Muscle of arm (tissue), 14 donors: Measurements from ENCODE around the gene EEF2KMT. TPM values are rescaled to one million over a fixed set of nuclear protein-coding genes. Genes with fewer than 3 reads are reported as not detected.
"Not testable (repeated sequence)": the region's sequence is repeated elsewhere in the genome, so short reads cannot be mapped to it uniquely, and the experiment has no call there.

ENCODE experiments used
- DNase-seq: peaks from one replicate; pipeline ENCODE4 v3.0.0-alpha.2; 2013
- long read RNA-seq, 11 donors: transcript quantifications; one replicate each; lab custom pipeline, GENCODE V29; 2026
- polyA plus RNA-seq, 12 donors: library from polyadenylated mRNA; unstranded; fragments of 120-200 nt; gene quantifications; one replicate each; pipeline ENCODE4 v1.2.1, GENCODE V29; 2013; ENCODE audit not compliant: insufficient read length in 12 of 12

EEF2KMT gene, protein sequence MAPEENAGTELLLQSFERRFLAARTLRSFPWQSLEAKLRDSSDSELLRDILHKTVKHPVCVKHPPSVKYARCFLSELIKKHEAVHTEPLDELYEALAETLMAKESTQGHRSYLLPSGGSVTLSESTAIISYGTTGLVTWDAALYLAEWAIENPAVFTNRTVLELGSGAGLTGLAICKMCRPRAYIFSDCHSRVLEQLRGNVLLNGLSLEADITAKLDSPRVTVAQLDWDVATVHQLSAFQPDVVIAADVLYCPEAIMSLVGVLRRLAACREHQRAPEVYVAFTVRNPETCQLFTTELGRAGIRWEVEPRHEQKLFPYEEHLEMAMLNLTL
- polyA plus RNA-seq, result 10 to 100 TPM in 5 of 12 donors, 1 to 10 TPM in 5, not detected in 2; 8.8 to 12.1 (median 10.2) TPM
- long read RNA-seq, donor 1, partial matches to known transcripts, result 27 of 37 reads
- long read RNA-seq, donor 1, other reads (novel, unspliced or antisense), result 9 of 37 reads
- long read RNA-seq, donor 2, transcript EEF2KMT-201 (8 exons, 2,390 nt), result major isoform, 6 of 8 reads
- long read RNA-seq, donor 2, partial matches to known transcripts, result 0 of 8 reads
- long read RNA-seq, donor 2, other reads (novel, unspliced or antisense), result 0 of 8 reads
- long read RNA-seq, donor 3, partial matches to known transcripts, result 0 of 2 reads
- long read RNA-seq, donor 3, other reads (novel, unspliced or antisense), result 0 of 2 reads
- long read RNA-seq, donor 4, partial matches to known transcripts, result 5 of 6 reads
- long read RNA-seq, donor 4, other reads (novel, unspliced or antisense), result 0 of 6 reads
- long read RNA-seq, donor 5, partial matches to known transcripts, result 0 of 7 reads
- long read RNA-seq, donor 5, other reads (novel, unspliced or antisense), result 0 of 7 reads
- long read RNA-seq, donor 6, partial matches to known transcripts, result 0 of 5 reads
- long read RNA-seq, donor 6, other reads (novel, unspliced or antisense), result 0 of 5 reads
- long read RNA-seq, donor 7, partial matches to known transcripts, result 0 of 5 reads
- long read RNA-seq, donor 7, other reads (novel, unspliced or antisense), result 0 of 5 reads
- long read RNA-seq, donor 8, partial matches to known transcripts, result 0 of 6 reads
- long read RNA-seq, donor 8, other reads (novel, unspliced or antisense), result 0 of 6 reads
- long read RNA-seq, donor 9, partial matches to known transcripts, result 5 of 7 reads
- long read RNA-seq, donor 9, other reads (novel, unspliced or antisense), result 0 of 7 reads
- long read RNA-seq, donor 10, partial matches to known transcripts, result 0 of 2 reads
- long read RNA-seq, donor 10, other reads (novel, unspliced or antisense), result 0 of 2 reads
- long read RNA-seq, donor 11, partial matches to known transcripts, result 0 of 8 reads
- long read RNA-seq, donor 11, other reads (novel, unspliced or antisense), result 0 of 8 reads

DNA sequence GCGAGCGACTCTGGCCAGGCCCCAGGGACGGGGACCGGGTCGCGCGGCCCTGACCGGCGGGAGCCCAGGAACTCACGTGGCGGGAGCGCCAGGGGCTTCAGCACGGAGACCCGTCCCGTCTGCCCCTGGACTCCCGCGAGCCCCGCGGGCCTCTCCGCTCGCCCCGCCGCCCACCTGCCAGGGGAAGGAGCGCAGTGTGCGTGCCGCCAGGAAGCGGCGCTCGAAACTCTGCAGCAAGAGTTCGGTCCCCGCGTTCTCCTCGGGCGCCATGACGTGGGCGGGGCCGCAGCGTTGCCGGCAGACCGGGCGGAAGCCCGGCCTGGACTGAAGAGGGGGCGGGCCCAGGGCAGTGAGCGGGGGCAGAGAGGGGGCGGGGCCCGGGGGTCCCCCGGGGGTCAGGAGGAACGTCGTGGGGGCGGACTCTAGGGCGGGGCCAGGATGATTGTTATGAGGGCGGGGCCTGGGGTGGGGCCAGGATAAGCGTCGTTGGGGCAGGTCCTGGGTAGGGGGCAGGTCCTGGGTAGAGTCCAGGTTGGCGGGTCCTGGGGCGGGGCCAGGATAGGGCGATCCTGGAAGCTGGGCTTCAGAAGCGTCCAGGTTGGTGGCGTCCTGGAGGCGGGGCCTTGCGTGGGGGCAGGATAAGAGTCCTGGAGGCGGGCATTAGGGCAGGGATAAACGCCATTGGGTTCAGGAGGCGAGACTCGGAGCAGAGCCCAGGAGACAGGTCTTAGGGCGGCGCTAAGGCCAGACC lies at the start of gene EEF2KMT:
EEF2KMT (minus strand) TSS at position 326 of the 751 bp plus-strand sequence; CDS start at position 270, 56 bp downstream.
- peak; percentile 98 for DNase-seq

- not testable (repeated sequence) for DNase-seq
Measured at GRCh38 chr16:5144621-5144956, 47.0 kb upstream of the EEF2KMT start.

DNA sequence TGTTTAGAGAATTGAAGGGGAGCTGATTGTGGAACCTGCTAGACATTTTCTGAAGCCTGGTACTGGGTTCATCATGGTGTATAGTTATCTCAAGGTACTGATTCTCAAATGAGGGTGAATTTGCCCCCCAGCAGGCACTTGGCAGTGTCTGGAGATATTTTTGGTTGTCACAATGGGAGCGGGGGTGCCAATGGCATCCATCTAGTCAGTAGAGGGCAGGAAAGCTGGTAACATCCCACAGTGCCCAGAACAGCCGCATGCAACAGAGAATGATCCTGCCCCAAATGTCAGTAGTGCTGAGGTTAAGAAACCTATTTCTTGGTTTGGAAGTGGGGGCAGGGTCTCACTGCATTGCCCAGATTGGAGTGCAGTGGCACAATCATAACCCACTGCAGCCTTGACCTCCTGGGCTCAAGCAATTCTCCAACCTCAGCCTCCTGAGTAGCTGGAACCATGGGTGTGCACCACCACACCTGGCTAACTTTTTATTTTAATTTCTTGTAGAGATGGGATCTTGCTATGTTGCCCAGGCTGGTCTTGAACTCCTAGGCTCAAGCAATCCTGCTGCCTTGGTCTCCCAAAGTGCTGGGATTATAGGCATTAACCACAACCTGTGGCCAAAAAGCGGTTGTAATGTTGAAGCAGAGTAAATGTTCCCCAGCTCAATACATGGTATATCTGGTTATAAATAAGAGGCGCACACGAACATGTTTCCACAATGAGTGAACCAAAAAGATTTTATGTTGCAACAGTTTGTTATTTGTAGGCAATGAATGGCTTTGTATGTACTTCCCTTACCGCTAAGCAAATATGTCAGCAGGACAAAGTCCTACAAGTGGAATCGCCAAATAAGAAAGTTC lies 46.4 kb upstream of the EEF2KMT start:
- DNase-seq, result no peak

DNA sequence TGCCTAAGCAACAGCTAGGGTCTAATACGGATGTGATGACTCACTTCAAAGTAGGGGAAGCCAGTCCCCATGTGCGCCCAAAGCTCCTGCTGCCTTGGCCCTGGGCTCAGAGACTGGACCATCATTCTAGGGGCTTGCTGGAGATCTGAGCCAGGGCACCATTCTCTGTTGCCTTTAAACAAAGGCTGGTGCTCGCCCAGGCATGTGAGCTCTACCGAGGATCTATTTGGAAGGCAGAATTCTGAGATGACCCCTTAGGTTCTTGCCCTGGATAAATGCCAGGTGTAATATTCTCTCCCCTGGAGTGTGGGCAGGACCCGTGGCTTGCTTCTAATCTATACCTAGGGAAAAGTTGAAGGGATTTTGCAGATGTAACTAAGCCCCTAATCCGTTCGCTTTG lies 42.6 kb upstream of the EEF2KMT start:
- not testable (repeated sequence) for DNase-seq

DNA sequence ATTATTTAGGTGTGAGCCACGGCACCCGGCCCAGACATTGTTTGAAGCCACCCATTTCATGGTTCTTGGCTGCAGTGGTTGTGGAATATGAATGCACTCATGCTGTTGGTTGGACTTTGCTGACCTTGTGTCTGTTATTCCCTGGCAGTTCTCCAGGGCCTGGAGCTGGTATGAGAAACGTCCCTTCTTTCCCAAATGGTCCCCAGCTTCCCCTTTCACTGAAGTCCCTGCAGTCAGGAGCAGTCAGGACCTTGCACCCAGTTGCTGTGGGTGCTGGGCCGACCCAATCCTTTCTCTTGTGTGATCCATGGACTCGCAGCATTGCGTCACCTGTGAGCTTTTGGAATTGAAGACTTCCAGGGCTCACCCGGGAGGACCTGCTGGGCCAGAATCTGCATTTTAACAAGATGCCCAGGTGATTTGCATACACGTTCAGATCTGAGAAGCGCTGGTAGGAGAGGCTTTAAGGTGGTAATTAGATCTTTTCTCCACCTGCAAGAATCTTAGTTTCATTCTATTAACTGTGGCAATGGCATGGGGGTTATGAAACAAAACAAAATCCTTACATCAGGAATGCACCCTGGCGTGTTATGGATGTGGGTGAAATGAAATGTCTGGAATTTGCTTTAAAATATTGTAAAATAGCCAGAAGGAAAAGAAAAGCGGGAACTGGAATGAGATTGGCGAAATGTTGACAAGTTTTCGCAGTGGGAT lies 37.3 kb upstream of the EEF2KMT start:
- not testable (repeated sequence) for DNase-seq

GRCh38 chr16:5132915-5133600 lies 35.5 kb upstream of the EEF2KMT start:
- DNase-seq, result not testable (repeated sequence)

DNA sequence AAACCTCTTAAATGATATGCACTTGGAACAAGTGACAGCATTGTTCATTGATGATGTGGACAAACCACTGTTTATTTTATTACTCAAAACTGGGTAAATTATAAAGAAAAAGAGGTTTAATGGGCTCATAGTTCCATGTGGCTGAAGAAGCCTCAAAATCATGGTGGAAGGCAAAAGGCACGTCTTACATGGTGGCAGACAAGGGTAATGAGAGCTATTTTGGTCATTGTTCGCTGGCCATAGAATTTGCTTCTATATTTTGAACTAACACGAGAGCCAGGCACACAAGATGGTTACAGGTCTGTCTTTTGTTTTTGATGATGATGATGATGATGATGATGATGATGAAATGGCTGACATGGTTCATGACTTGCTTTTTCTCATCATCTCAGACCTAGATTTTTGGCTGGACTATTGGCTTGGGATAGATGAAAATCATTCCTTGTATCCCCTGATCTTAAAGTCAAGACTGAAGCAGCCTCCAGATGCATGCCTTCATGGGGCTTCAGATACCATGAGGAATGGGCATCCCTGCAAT lies 33.9 kb upstream of the EEF2KMT start:
- not testable (repeated sequence) for DNase-seq

DNA sequence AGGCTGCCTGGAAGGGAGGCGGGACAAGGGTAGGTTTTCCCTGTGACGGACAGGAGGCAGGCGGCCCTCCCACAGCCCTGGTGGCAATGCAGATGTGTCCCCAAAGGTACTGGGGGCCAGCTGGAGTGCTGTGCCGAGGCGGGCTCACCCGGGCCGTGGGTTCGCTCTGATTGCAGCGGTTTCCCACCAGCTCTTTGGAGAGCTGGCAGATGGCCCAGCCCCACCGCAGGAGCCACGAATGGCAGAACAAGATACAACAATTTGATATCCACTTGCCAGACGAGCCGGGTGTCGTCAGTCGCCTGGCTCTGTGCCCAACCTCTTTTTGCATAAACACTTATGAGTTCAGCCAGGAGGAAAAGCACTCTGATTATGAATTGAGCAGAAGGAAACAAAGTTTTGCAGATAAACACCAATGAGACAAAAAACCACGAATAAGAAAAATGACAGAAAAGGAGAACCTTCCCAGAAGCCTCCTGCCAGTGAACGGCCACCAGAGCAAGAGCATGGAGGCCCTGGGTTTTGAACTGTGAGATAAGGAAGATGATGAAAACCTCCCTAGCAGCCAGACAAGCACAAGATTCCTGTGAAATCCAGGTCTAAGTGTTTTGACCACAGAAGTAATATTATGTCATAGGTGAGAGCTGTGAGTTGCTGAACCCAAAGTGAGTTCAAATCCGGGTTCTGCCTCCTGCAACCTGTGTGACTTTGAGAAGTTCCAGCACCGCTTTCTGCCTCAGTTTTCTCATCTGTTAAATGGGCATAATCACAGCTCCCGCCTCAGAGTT lies 19.9 kb upstream of the EEF2KMT start:
- peak; percentile 19 for DNase-seq

DNA sequence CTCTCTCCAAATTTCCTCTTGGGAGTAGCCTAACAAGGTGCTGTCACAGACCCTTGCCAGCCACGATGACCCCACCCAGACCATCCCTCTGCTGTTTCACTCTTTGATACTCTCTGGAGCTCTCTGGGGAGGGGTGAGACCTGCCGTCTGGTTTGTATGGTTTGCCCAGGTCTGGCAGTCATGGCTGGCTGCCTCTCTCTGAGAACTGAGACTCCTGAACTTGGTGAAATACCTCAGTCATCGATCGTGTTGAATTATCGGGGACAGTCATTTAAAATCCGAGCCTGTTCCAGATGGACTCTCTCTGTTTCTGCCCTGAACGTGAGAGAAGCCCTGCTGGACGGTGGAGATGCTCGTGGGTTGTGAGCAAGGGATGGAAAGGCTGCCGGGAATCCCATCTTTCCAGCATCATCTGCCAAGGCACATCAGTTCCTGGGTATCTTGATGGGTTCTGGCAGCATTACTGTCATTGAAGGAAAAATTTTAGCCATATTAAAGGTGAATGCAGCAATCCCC lies 19.2 kb upstream of the EEF2KMT start:
- DNase-seq, result not testable (repeated sequence)

GRCh38 chr16:5110933-5111332 lies 13.3 kb upstream of the EEF2KMT start:
- not testable (repeated sequence) for DNase-seq

GRCh38 chr16:5108505-5109158 lies 11.0 kb upstream of the EEF2KMT start:
- no peak for DNase-seq

DNA sequence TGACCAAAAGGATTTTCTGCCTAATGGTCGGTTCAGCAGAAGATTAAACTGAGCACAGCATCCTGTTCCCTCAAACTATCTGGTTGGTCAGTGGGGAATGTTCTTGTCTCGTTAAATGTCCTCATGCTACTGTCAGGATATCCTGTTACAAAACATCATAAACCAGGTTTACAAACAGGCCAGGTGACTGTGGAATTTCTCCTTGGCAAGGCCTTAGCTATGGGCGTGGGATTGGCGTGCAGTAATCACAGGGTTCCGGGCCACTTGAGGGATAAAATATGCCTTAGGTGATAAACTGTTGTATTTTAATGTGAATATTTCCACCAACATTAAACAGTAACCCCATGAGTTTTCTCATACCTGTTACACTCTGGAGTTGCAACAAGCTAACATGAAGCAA lies 7.4 kb upstream of the EEF2KMT start:
- DNase-seq, result not testable (repeated sequence)

- DNase-seq, result not testable (repeated sequence)
Measured at GRCh38 chr16:5103296-5104032, 5.9 kb upstream of the EEF2KMT start.

DNA sequence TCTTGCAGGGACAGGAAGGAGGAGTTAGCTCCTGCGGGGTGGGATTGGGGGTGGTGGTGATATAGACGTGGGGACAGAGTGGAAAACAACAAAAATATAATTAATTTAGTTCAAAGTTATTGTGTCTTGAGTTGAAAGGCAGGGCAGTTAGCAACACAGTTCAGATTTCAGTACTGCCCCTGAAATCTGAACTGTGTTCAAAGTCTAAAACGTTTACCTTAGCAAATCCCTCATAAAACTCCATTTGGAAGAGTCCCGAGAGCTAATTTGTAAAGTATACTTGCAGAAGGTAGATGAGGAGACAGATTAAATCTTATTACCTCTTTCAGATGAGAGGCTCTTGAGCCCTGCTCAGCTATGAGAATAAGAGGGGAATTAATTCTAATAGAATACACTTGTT lies 1.6 kb upstream of the EEF2KMT start:
- DNase-seq, result not testable (repeated sequence)

- peak; percentile 78 for DNase-seq
Measured at GRCh38 chr16:5098221-5099159, 895 bp upstream of the EEF2KMT start.
